Measurements from ENCODE around the gene BMP10.

DNA sequence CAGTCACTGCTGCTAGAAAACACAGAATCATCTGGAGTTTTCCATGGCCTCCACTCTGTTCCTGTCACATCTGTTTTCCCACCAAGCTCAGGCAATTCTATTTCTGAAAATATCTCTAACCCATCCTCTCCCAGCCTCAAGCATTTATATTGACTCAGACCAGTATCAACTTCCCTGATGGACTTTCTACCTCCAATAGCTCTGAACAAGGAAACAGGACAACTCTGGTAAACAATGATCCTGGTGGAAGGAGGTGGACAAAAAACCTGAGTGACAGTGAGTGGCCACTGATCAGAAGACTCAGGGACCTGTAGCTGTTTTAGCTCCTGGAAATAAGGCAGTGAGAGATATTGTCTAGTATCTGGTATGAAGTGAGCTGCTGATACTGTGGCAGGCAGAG lies 23.4 kb downstream of the BMP10 start:
- no peak for TF ChIP-seq CTCF (IDR thresholded peaks at IDR 0.05)
- TF ChIP-seq POLR2A (IDR thresholded peaks at IDR 0.05) = no peak
